Articular chondrocyte of knee joint (primary cell): ENCODE results near the gene LYPLA2. TPM values are rescaled to one million over a fixed set of nuclear protein-coding genes. Genes with fewer than 3 reads are reported as not detected.

ENCODE experiments used
- total RNA-seq: library from RNA; depleted of rRNA; stranded (reverse); fragments of >200 nt; gene quantifications from 2 replicates; pipeline ENCODE4 v1.2.3, GENCODE V29; 2012

LYPLA2 gene
- total RNA-seq: 28.9 and 34.9 TPM in 2 replicates

DNA sequence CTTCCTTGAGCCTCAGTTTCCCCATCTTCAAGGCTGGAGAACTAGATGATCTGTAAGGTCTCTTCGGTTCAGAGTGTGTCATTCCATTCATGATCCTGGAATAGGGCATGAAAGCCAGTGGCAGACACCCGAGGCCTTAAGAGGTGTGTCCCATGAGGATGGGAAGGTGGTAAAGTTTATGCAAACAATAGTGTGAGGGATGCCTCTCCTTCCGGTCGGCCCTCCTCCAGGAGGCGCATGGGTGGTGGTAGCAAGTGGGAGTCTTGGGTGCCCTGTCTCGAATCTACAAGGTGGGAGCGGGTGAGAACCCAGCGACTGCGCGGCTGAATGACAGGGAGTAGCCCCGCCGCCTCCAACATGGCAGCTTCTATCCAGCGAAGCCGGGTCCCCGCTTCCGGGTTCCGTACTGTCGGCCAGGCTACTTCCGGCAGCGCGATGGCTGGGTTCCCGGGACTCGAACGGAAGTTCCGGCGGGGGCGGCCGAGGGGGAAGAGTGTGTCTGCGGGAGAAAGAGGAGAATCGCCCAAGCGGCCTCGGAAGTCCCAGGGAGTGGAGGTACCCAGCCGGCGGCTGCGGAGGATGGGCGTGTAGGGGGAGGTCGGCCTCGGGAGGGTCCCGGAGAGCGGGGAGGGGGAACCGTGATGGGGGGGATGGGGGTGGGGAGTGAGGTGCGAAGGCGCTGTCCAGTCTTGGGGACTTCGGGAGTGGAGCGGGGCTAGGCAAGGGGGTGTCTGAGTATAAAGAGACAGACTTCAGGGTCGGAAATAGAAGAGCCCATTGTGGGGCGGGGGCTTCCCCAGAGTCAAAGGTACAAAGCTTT is at the start of gene LYPLA2:
TSS of gene LYPLA2 (plus strand) at position 450 of the 820 bp plus-strand sequence. CDS start 1,538 bp downstream, outside the sequence.

DNA sequence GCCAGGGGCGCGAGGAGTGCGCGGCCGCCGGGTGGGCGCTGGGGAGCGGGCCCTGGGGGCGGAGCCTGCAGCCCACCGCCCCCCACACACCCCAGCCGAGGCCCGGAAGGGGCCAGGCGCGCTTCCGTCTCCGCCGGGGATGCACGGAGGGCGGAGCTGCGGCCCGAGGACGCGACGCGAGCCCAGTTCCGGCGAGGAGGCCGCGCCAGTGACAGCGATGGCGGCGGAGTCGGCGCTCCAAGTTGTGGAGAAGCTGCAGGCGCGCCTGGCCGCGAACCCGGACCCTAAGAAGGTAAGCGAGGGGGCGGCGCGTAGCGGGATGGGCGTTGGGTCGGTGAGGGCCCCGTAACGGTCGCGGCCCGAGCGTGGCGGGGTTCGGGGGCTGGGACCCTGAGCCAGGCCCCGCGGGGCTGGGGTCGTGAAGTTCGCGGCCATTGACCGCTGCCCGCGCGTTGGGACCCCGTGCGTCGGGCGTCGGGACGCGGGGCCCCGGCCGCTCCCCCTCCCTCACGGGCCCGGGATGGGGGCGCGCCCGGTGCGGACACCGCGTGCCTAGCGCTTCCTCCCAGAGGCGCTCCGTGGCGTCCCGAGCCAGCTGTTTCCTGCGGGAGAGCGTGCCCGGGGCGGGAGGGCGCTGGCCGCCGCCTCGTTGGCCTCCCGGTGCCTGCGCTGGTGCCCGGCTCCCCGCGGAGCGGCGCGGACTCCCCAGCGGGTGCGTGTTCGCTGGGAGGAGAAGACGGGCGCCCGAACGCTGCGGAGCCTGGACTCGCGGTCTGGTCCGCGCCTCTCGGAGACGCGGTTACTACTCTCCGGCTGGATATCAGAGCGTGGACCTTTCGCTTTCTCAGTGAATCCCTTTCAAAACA is 47.4 kb upstream of the LYPLA2 start, which contains the start of gene ELOA:
TSS of gene ELOA (plus strand) at position 185 of the 866 bp plus-strand sequence. CDS start at position 218, 33 bp downstream.

DNA sequence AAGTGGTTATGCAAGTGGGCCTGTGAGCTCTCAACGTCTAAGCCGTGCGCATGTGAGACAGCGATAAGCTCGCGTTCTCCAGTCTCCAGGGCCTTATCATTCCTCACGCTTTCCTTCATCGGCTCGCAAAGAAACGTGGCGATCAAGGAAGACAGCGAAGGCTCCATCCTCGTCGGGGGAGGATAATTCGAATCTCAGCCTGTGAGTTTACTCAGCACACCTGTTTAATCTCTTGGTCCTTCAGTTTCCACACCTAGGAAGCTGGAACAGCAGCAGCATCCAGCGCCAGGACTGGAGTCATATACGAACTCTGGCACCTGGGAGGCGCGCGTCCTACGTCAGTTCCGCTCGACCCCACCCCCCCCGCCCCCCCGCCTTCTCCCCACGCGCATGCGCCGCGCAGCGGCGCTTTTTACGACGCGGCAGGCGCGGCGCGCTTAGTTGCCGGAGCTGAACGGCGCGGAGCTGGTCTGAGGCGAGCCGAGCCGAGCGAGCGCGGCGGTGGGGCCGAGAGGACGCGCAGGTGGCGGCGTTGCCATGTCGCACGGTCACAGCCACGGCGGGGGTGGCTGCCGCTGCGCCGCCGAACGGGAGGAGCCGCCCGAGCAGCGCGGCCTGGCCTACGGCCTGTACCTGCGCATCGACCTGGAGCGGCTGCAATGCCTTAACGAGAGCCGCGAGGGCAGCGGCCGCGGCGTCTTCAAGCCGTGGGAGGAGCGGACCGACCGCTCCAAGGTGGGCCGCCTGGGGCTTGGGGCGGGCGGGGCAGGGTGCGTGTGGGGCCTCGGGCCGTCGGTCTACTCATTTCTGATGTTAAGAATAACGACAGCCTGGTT is 12.7 kb upstream of the LYPLA2 start, which contains the start of gene PITHD1:
TSS of gene PITHD1 (plus strand) at position 440 of the 836 bp plus-strand sequence. CDS start at position 538, 98 bp downstream.

DNA sequence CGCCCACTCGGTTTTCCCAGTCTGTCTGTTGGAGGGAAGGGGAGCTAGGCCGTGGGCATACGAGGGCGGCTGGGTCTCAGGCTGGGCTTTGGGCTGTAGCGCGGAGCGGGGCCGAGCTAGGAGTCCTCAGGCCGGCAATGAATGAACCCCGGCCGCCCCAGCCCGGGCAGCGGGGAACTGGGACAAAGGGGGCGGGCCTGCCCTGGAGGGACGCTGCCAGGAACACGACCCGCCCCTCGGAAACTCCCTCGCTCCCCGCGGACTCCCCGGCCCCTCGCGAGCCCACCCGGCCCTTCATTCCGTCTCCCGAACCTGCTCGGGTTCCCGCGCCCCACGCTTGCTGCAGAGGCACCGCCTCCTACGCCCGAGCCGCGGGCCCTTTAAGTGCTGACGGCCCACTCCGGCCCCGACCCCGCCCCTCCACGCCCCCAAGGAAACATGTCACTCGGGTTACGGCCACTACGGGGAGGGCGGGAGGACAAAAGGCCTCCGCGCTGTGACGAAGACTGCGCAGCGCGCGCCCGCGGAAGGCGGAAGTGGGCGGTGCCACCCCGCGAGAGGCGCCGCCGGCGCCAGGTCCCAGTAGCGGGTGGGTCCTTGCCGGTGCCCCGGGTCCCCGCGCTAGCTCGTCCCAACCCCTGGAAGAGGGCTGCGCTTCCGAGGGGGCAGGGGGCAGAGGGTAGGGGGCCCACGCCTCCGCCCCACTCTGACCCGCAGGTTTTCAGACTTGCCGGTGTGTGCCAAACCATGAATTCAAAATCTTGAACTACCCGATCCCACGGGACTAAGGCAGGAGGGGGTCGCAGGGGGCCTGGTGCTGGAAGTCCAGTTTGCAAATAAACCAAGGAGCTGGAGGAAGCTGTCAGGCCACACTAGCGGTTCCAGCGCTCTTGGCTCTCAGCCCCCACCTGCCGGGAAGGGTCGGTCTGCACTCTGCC is 9.7 kb downstream of the LYPLA2 start, which contains the start of gene GALE:
TSS of gene GALE (minus strand) at position 355 of the 938 bp plus-strand sequence. CDS start 1,747 bp downstream, outside the sequence.

DNA sequence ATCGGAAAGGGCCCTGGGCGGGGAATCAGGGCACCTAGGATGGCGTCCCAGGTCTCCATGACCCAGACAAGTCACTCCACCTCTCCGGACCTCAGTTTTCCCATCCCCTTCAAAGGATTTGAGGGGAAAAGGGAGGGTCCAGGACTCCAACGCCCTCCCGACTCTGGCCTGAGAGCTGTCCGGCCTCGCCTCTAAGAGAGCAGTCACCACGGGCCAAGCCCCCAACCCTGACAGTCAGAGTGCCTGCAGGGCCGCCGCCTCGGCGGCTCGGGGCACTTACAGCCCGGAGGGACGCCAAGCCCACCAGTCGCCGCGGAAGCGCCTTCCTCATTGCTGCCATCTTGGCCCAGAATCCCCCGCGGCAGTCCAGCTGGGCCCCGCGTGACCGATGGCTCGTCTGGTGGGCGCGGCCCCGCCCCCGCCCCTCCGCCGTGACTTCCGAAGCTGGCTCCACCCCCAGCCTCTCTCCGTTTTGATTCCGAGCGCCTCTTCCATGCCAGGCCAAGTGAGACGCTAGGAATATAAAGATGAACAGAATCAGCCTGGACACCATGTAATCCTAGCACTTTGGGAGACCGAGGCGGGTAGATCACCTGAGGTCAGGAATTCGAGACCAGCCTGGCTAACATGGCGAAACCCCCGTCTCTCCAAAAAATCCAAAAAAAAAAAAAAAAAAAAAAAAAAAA is 34.3 kb downstream of the LYPLA2 start, which contains the start of gene HMGCL:
TSS of gene HMGCL (minus strand) at position 354 of the 686 bp plus-strand sequence. CDS start at position 340, 14 bp downstream.

Other genes with a start within 250 kb of the LYPLA2 start
- gene ID3, start 231.6 kb upstream of the LYPLA2 start, total RNA-seq: 311 and 497 TPM in 2 replicates
- gene RPL11, start 99.3 kb upstream of the LYPLA2 start, total RNA-seq: 742 and 938 TPM in 2 replicates
- gene ELOA, start 47.7 kb upstream of the LYPLA2 start, total RNA-seq: 41.3 and 41.6 TPM in 2 replicates
- gene PITHD1, start 12.7 kb upstream of the LYPLA2 start, total RNA-seq: 41.4 and 43.7 TPM in 2 replicates
- gene GALE, start 9.6 kb downstream of the LYPLA2 start, total RNA-seq: 23.3 and 23.9 TPM in 2 replicates
- 36.1 and 52.5 TPM in 2 replicates for gene HMGCL, start 34.3 kb downstream of the LYPLA2 start, total RNA-seq
- 25.1 and 26.5 TPM in 2 replicates for gene FUCA1, start 77.1 kb downstream of the LYPLA2 start, total RNA-seq
- gene CNR2, start 122.2 kb downstream of the LYPLA2 start, total RNA-seq: not detected in 2 replicates
- 121 and 165 TPM in 2 replicates for gene PNRC2, start 168.7 kb downstream of the LYPLA2 start, total RNA-seq
- 107 and 129 TPM in 2 replicates for gene SRSF10, start 189.2 kb downstream of the LYPLA2 start, total RNA-seq